ENCODE results near the gene LAMA4. TPM values are rescaled to one million over a fixed set of nuclear protein-coding genes. Genes with fewer than 3 reads are reported as not detected.

LAMA4 gene
- total RNA-seq, 1 experiment from 2014 or later = 1.1 TPM

- no peak overlapping the region for H3K23ac ChIP-seq (ENCODE audit: insufficient read length, low read depth, low read length)
- no peak for TF ChIP-seq CTCF (conservative IDR thresholded peaks at IDR 0.05)
- no peak overlapping the region for H4K8ac ChIP-seq (replicated peaks; ENCODE audit: insufficient read length, low read depth, low read length)
- Mint-ChIP-seq H3K36me3 (ENCODE audit: insufficient read depth in 1 of 3, low read depth in 3 of 3) (no peaks in the 10 kb centered on the region), H3K4me3 (no peak overlapping the region), H3K27ac (no peak overlapping the region), H3K9me3 (no peaks in the 10 kb centered on the region), H3K4me1 (no peaks in the 10 kb centered on the region), H3K27me3 (ENCODE audit: low read depth) (no peaks in the 10 kb centered on the region)
- H3K18ac ChIP-seq (ENCODE audit: insufficient read length, low read depth, low read length) = no peak overlapping the region
- no peak overlapping the region for H2AFZ ChIP-seq (ENCODE audit: low read length)
- H3K79me2 ChIP-seq (ENCODE audit: insufficient read depth, low read length) = no peaks in the 10 kb centered on the region
- H3K14ac ChIP-seq (ENCODE audit: insufficient read depth, low read length) = no peak overlapping the region
- H2BK15ac ChIP-seq (ENCODE audit: low read depth, low read length) = no peak overlapping the region
- no peaks in the 10 kb centered on the region for H3K23me2 ChIP-seq (ENCODE audit: insufficient read length, low read depth, low read length, poor library complexity, severe bottlenecking)
- no peak overlapping the region for H4K91ac ChIP-seq (ENCODE audit: insufficient read length, low read depth, low read length)
- H2BK20ac ChIP-seq (ENCODE audit: low read depth, low read length, poor library complexity, severe bottlenecking) = no peak overlapping the region
- H3T11ph ChIP-seq (ENCODE audit: low read length) = no peak overlapping the region
- H3K9me3 ChIP-seq (ENCODE audit: control insufficient read depth, low read depth, low read length) = no peaks in the 10 kb centered on the region
- H3K27ac ChIP-seq (ENCODE audit: insufficient read length, low read depth, low read length) = no peak overlapping the region
- H4K5ac ChIP-seq (ENCODE audit: insufficient read length, low read depth, low read length) = no peak overlapping the region
- H2BK120ac ChIP-seq (ENCODE audit: low read depth, low read length, poor library complexity, severe bottlenecking) = no peak overlapping the region
- H3K79me1 ChIP-seq (ENCODE audit: insufficient read depth, low read depth, low read length, poor library complexity, severe bottlenecking) = no peaks in the 10 kb centered on the region
- no peak overlapping the region for H3K4me2 ChIP-seq (ENCODE audit: insufficient read depth, insufficient read length, low read length)
- H3K4me1 ChIP-seq (ENCODE audit: insufficient read depth, low read length) = no peaks in the 10 kb centered on the region
- H3K56ac ChIP-seq (ENCODE audit: insufficient read length, low read depth, low read length) = no peak overlapping the region
- no peak overlapping the region for H3K4ac ChIP-seq (ENCODE audit: low read depth, low read length)
- no peak for DNase-seq
- no peak overlapping the region for H3K9ac ChIP-seq (ENCODE audit: extremely low read depth, insufficient read length, low read length)
- H2AK5ac ChIP-seq (ENCODE audit: insufficient read length, low read length) = no peak overlapping the region
- WGBS (ENCODE audit: extremely low coverage, insufficient read length, low lambda C conversion rate) = no CpG with 5 or more reads among the region's 3 CpGs
- no peak overlapping the region for H2BK5ac ChIP-seq (ENCODE audit: insufficient read length, low read length)
- no peak overlapping the region for H2BK12ac ChIP-seq (ENCODE audit: insufficient read length, low read depth, low read length)
- no peaks in the 10 kb centered on the region for H3K27me3 ChIP-seq (ENCODE audit: insufficient read depth, low read length)
- H4K20me1 ChIP-seq (ENCODE audit: control insufficient read depth, insufficient read depth, insufficient read length) = no peaks in the 10 kb centered on the region
Observed at GRCh38 chr6:112062966-112063365, 191.4 kb downstream of the LAMA4 start.
